DOHH2 (cell line): ENCODE results near the gene GRIN2A.

ENCODE experiments used
- H3F3A ChIP-seq: fragments of 200-600 bp; sonication (generic), shearing (Covaris generic); 2 replicates; pipeline ENCODE4 v1.6.0; 2016; ENCODE audit warnings: antibody characterized with exemption, mild to moderate bottlenecking; ENCODE audit not compliant: control insufficient read depth, insufficient read depth
- H3K27ac ChIP-seq: fragments of 200-600 bp; sonication (generic); 2 replicates; pipeline ENCODE4 v1.5.1; 2014; ENCODE audit warnings: low read depth, mild to moderate bottlenecking, low read length, moderate library complexity
- H3K27me3 ChIP-seq: fragments of 200-600 bp; sonication (generic); 2 replicates; pipeline ENCODE4 v1.6.1; 2014; ENCODE audit warnings: mild to moderate bottlenecking, low read length, mixed read lengths; ENCODE audit not compliant: control insufficient read depth
- H3K36me3 ChIP-seq: fragments of 200-600 bp; sonication (generic); 2 replicates; pipeline ENCODE4 v1.6.1; 2014; ENCODE audit warnings: mild to moderate bottlenecking, low read length, moderate library complexity, mixed read lengths; ENCODE audit not compliant: control insufficient read depth
- H3K4me1 ChIP-seq: fragments of 200-600 bp; sonication (generic); 2 replicates; pipeline ENCODE4 v1.6.1; 2014; ENCODE audit warnings: mild to moderate bottlenecking, low read length, mixed read lengths; ENCODE audit not compliant: control insufficient read depth
- H3K4me2 ChIP-seq: fragments of 200-600 bp; sonication (generic); 2 replicates; pipeline ENCODE4 v1.6.0; 2014; ENCODE audit warnings: mild to moderate bottlenecking, low read length, moderate library complexity
- H3K4me3 ChIP-seq: fragments of 200-600 bp; sonication (generic); 2 replicates; pipeline ENCODE4 v1.5.1; 2014; ENCODE audit warnings: mild to moderate bottlenecking, low read length, mixed read lengths
- H3K79me2 ChIP-seq: fragments of 200-600 bp; sonication (generic); 2 replicates; pipeline ENCODE4 v1.6.1; 2014; ENCODE audit warnings: mild to moderate bottlenecking, low read length, mixed read lengths; ENCODE audit not compliant: control insufficient read depth
- H3K9me2 ChIP-seq: fragments of 200-600 bp; sonication (generic); replicated peaks from 2 replicates; pipeline ENCODE4 v1.6.1; 2014; ENCODE audit warnings: mild to moderate bottlenecking, low read length, mixed read lengths; ENCODE audit not compliant: control insufficient read depth
- H3K9me3 ChIP-seq: fragments of 200-600 bp; sonication (generic); 2 replicates; pipeline ENCODE4 v1.6.1; 2014; ENCODE audit warnings: antibody characterized with exemption, low read length, mixed read lengths; ENCODE audit not compliant: control insufficient read depth, insufficient read depth
- H4K20me1 ChIP-seq: fragments of 200-600 bp; sonication (generic); 2 replicates; pipeline ENCODE4 v1.6.0; 2014; ENCODE audit warnings: low read depth, mild to moderate bottlenecking, antibody characterized with exemption, low read length, moderate library complexity; ENCODE audit not compliant: control insufficient read depth, insufficient read depth
- EZH2phosphoT487 ChIP-seq: fragments of 200-600 bp; sonication (generic); IDR thresholded peaks from 2 replicates; pipeline ENCODE4 v1.6.1; 2017; ENCODE audit warnings: borderline replicate concordance, mild to moderate bottlenecking, antibody characterized with exemption, low read length, moderate library complexity, mixed read lengths
- TF ChIP-seq, protein P1 (sequence below): fragments of 200-600 bp; sonication (generic); IDR thresholded peaks from one replicate; pipeline ENCODE4 v1.5.1; 2014; ENCODE audit warnings: antibody characterized with exemption, mild to moderate bottlenecking, low read depth, low read length; ENCODE audit not compliant: poor library complexity, severe bottlenecking

The GRIN2A gene

DNA sequence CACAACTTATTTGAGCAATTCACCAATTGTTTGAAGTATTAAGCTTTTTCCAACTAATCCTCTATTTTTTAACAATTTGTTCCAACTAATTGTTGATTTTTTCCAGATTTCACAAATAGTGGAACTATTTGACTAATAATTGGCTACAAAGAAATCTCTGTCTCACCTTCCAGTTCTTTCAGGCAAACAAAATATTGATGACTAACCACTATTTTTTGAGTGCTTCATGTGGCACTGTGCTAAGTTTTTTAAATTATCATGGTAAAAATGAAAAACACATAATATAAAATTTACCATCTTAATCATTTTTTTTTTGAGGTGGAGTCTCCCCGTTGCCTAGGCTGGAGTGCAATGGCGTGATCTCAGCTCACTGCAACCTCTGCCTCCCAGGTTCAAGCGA is 24.6 kb upstream of the GRIN2A start:
- no peak overlapping the region for H3K4me3 ChIP-seq
- H3K9me2 ChIP-seq, result no peaks in the 10 kb centered on the region
- H3K4me2 ChIP-seq, result no peak overlapping the region
- no peaks in the 10 kb centered on the region for H4K20me1 ChIP-seq
- TF ChIP-seq EZH2phosphoT487, result no peak
- TF ChIP-seq, protein P1, sequence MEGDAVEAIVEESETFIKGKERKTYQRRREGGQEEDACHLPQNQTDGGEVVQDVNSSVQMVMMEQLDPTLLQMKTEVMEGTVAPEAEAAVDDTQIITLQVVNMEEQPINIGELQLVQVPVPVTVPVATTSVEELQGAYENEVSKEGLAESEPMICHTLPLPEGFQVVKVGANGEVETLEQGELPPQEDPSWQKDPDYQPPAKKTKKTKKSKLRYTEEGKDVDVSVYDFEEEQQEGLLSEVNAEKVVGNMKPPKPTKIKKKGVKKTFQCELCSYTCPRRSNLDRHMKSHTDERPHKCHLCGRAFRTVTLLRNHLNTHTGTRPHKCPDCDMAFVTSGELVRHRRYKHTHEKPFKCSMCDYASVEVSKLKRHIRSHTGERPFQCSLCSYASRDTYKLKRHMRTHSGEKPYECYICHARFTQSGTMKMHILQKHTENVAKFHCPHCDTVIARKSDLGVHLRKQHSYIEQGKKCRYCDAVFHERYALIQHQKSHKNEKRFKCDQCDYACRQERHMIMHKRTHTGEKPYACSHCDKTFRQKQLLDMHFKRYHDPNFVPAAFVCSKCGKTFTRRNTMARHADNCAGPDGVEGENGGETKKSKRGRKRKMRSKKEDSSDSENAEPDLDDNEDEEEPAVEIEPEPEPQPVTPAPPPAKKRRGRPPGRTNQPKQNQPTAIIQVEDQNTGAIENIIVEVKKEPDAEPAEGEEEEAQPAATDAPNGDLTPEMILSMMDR, result no peak
- no peaks in the 10 kb centered on the region for H3K36me3 ChIP-seq
- H3K27me3 ChIP-seq, result no peaks in the 10 kb centered on the region
- H3K79me2 ChIP-seq, result no peaks in the 10 kb centered on the region
- no peak overlapping the region for H3K27ac ChIP-seq
- no peaks in the 10 kb centered on the region for H3K4me1 ChIP-seq
- H3F3A ChIP-seq, result no peaks in the 10 kb centered on the region
- no peaks in the 10 kb centered on the region for H3K9me3 ChIP-seq

DNA sequence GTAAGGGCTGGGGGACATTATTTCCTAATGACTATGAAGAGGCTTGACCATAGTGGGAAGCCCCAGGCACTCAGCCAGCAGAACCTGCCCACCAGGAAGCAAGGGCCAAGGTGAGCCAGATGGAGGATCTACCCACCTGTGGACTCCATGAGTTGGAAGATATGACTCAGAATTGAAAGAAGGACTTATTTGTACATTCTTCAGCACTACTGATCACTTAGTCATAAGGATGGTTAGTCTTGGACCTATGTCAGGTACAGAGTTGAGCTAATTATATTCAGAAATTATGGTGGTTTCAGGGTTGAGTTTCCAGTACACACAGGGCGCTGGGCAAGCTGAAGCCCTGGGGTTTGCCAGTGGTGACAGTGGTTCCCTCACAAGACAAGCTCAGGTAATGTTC is 24.0 kb upstream of the GRIN2A start:
- Histone ChIP-seq H3K4me2 (no peak overlapping the region), H3K27me3 (no peaks in the 10 kb centered on the region), H3K4me1 (no peaks in the 10 kb centered on the region), H3K36me3 (no peaks in the 10 kb centered on the region), H3K9me3 (no peaks in the 10 kb centered on the region), H3K9me2 (no peaks in the 10 kb centered on the region), H3F3A (no peaks in the 10 kb centered on the region), H3K79me2 (no peaks in the 10 kb centered on the region), H4K20me1 (no peaks in the 10 kb centered on the region), H3K4me3 (no peak overlapping the region), H3K27ac (no peak overlapping the region)
- no peak for TF ChIP-seq EZH2phosphoT487
- TF ChIP-seq, protein P1, result no peak

DNA sequence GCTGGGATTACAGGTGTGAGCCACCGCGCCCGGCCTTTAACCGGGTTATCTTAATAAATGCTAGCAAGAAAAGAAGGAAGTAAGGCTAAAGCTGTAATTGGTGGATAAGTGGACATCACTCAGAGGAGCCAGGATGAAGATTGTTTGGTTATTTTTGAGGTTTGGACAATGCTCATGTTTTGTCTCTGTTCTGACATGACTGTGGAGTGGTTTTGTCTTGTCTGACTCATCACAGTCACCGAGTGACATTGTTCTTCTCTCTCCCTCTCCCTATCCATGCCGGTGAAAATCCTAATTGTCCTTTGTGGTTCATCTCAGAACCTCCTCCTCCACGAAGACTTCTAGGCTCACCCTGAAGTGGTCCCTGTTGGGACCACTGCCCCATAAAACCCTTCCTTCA is 23.5 kb upstream of the GRIN2A start:
- Histone ChIP-seq H3K27me3 (no peaks in the 10 kb centered on the region), H3K4me3 (no peak overlapping the region), H3K27ac (no peak overlapping the region), H3K9me3 (no peaks in the 10 kb centered on the region), H3K79me2 (no peaks in the 10 kb centered on the region), H4K20me1 (no peaks in the 10 kb centered on the region), H3K4me1 (no peaks in the 10 kb centered on the region), H3K9me2 (no peaks in the 10 kb centered on the region), H3K4me2 (no peak overlapping the region), H3F3A (no peaks in the 10 kb centered on the region), H3K36me3 (no peaks in the 10 kb centered on the region)
- no peak for TF ChIP-seq EZH2phosphoT487
- TF ChIP-seq, protein P1, result no peak

DNA sequence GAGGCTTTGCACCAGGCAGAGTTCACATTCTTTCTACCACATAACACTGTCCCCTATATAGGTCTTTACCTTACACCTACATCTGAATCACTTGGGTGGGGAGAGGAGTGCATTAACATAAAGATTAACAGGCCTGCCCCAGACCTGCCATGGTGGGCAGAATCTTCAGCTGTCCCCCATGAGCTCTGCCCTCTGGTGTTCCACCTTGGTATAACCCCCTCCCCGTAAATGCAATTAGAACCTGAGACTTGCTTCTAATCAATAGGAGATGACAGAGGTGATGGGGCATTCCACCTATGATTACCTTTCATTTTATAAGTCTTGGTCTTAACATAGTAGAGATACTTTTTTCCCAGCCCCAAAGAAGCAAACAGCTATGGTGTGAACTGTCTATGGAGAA is 20.4 kb upstream of the GRIN2A start:
- Histone ChIP-seq H3F3A (no peaks in the 10 kb centered on the region), H3K4me3 (no peak overlapping the region), H4K20me1 (no peaks in the 10 kb centered on the region), H3K9me3 (no peaks in the 10 kb centered on the region), H3K79me2 (no peaks in the 10 kb centered on the region), H3K36me3 (no peaks in the 10 kb centered on the region), H3K4me2 (no peak overlapping the region), H3K27me3 (no peaks in the 10 kb centered on the region), H3K9me2 (no peaks in the 10 kb centered on the region), H3K27ac (no peak overlapping the region), H3K4me1 (no peaks in the 10 kb centered on the region)
- TF ChIP-seq, protein P1, result peak; percentile 31
- TF ChIP-seq EZH2phosphoT487, result no peak
